TTC549 (cell line): ENCODE results near the gene CD151.

ENCODE experiments used
- FAIRE-seq: peaks from 2 replicates; lab custom pipeline; 2012; peaks lifted over from hg19 to GRCh38; lab: Jason Lieb, UNC

CD151 gene

GRCh38 chr11:829176-829846 lies 3.4 kb upstream of the CD151 start:
- FAIRE-seq = no peak

GRCh38 chr11:829847-830294 lies 2.9 kb upstream of the CD151 start:
- no peak for FAIRE-seq

GRCh38 chr11:830295-831117 lies 2.2 kb upstream of the CD151 start:
- FAIRE-seq = no peak

DNA sequence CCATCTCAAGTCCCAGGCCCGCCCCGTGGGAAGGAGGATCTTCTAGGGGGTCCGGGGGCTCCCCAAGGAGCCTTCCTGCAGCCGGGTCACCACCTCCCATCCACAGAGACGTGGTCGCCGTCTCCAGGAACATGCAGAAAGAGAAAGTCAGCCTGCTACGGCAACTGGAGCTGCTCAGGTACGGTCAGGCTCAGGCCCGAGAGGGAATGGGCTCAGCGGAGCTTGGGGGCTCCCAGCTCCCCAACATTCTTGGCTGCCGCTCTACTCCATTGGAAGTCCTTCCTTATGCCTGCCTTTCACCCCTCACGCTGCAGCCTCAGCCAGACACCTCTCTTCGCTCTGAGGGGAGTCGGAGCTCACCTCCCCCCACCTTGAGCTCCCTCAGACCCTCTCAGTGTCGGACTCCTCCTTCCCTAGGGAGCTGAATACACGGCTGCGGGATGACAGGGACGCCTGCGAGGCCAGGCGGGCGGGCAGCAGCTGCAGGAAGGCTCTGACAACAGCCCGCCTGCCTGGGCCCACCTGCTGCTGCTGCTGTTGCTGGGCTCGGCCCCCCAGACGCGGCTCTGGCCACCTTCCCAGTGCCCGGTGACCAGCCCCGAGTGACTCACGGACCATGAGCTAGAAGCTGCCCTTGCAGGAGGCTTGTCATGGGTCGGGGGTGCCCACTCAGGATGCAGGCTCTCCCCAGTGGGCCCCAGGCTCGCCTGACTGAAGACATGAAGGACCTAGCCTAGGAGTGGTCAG lies 1.5 kb upstream of the CD151 start:
- no peak for FAIRE-seq

DNA sequence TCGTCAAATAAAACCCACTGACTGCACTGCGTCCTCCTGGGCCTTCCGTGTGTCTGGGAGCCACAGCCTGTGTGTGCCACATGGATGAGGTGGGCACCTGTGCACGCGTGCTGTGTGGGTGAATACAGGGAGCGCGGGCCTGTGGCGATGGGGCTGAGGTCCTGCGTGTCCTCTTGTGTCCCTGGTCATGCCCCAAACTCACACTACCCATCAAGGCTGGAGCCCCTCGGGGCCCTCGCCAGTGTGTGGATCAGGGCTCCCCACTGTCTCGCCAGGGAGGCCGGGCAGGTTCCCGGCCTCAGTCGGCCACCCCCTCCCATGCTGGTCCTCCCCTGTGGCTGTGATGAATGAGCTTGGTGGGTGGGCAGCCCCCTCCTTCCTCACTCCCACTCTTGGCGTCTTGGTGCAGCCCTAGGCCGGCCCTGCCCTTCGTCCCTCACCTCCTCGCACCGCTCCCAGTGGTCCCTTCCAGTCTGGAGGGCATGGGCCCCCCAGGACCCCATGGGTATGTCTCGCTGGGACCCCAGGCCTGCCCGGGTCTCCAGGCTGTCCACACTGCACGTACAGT lies 707 bp upstream of the CD151 start:
- no peak for FAIRE-seq

- FAIRE-seq = no peak
Observed at GRCh38 chr11:833114-833791, 501 bp downstream of the CD151 start.

DNA sequence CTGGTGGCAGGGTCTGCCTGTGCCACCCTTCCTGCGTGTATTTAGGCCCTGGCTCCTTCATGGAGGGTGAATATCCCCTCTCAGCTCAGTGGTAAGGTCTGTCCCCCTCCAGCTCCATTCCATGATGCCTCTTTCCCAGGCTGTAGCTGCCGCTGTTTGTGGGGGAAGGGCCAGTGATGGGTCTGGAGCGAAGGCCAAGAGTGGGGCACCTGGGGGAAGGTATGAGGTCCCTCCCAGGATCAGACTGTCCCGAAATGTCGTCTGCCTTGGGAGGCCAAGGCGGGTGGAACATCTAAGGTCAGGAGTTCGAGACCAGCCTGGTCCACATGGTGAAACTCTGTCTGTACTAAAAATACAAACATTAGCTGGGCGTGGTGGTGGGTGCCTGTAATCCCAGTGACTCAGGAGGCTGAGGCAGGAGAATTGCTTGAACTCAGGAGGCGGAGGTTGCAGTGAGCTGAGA lies 1.1 kb downstream of the CD151 start:
- FAIRE-seq = no peak

GRCh38 chr11:834371-835316 lies 1.9 kb downstream of the CD151 start:
- no peak for FAIRE-seq

- FAIRE-seq = no peak
Observed at GRCh38 chr11:836274-836673, 3.5 kb downstream of the CD151 start.

DNA sequence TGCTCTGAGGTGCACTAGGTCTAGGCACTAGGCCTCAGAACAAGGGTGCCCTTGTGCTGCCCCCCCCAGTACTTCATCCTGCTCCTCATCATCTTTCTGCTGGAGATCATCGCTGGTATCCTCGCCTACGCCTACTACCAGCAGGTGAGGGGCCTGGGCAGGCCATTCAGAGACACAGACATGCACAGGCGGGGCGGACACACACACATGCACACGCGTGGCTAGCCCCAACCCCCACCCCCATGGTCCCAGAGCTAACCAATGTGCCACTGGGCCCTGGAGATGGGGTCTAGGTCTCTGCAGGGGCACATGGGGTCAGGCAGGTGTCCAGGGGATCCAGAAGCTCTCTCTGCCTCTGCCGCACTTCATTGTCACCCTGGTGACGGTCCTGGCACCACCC lies 3.9 kb downstream of the CD151 start:
- FAIRE-seq = no peak

DNA sequence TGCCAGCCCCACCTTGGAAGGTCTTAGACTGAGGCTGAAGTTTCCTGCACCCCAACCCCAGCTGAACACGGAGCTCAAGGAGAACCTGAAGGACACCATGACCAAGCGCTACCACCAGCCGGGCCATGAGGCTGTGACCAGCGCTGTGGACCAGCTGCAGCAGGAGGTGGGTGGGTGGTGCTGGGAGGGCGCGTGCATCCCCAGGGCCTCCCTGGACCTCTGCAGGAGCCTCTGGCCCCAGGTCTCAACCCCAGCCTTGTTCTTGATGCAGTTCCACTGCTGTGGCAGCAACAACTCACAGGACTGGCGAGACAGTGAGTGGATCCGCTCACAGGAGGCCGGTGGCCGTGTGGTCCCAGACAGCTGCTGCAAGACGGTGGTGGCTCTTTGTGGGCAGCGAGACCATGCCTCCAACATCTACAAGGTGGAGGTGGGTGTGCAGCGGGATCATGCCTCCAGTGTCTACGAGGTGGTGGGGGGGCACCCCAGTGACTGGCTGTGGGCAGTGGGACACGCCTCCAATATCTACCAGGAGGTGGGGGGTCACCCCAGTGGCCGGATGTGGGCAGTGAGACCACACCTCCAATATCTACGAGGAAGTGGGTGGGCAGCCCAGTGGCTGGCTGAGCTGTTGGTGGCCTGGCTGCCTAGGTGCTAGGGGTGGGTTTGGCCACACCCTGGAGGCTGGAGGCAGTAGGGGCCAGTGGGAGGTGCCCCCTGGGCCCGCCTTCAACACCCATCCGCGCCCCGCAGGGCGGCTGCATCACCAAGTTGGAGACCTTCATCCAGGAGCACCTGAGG lies 4.6 kb downstream of the CD151 start:
- FAIRE-seq = no peak

- FAIRE-seq = no peak
Observed at GRCh38 chr11:837990-838307, 5.2 kb downstream of the CD151 start.

GRCh38 chr11:838441-839279 lies 5.9 kb downstream of the CD151 start:
- FAIRE-seq = no peak

GRCh38 chr11:839280-839623 lies 6.5 kb downstream of the CD151 start:
- FAIRE-seq = no peak

DNA sequence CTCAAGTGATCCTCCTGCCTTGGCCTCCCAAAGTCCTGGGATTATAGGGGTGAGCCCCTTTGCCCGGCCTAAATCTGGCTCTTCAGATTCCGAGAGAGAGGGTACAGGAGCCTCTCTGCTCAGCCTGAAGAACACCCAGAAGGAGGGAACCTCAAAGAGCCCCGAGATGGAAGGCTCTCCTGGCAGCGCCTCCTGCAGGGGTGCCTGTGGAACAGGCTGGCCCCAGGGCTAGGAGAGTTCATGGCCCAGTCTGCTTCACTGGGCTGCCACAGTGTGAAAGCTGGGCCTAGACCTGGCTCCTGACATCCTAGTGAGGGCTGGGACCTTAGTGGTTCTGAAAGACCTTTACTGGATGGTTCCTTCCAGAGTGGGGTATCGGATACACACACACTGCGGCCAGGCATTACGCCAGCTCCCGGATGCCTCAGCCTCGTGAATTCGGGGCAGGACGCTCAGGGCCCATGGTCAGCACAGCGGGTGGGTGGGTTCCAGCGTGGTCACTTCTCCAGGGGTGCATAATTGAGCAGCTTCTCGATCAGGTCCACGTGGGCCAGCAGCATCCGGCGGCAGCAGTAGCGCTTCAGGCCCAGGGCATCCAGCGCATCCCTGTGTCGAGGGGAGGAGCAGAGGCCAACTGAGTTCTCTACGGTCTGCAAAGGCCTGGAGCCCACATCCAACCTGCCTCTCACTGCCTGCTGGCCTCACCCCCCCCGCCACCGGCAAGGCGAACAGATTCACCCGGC lies 7.3 kb downstream of the CD151 start:
- FAIRE-seq = no peak

GRCh38 chr11:841981-842369 lies 9.2 kb downstream of the CD151 start:
- FAIRE-seq = no peak

GRCh38 chr11:842370-843002 lies 9.7 kb downstream of the CD151 start, which contains the start of the genes POLR2L and TSPAN4:
POLR2L (minus strand) TSS chr11:842529; CDS start chr11:842508, 21 bp downstream.
TSPAN4 (plus strand) TSS chr11:842852; CDS start chr11:850305, 7,453 bp downstream.
- no peak for FAIRE-seq
